Anterior cingulate cortex (tissue), 58 donors: ENCODE measurements around the gene ENO3.
A peak's percentile ranks its signal among the peaks of the same experiment; 100 is the strongest.

ENCODE experiments used
- DNase-seq, 58 donors: peaks; one replicate each; lab custom pipeline; 2025; lab: John Stamatoyannopoulos, UW

The ENO3 gene

DNA sequence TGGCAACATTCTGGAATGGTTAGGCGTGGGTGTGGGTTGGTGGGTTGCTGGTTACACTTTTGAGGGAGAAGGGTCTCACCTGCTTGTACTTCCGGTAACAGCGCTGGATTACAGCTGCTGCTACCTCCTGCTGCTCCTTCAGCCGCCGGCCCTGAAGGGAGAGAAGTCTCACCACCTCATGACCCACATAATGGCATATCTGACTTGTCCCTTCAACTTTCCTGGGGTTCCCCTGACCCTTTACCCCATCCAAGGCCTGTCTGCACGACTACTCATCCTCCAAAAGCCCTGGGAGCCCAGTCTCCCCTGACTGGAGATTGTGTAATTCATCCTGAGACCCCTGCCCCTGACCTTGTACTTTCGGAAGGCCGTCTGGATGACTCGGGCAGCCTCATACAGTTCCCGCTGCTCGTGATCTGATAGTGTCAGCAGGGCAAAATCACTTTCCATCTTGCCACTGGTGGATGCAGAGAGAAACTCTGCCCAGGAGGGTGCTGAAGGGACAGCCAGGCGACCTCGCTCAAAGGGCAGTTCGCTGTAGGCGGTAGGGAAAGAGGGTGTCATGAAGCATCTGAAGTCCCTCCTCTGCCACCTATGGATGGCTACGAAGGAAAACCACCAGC is 18.7 kb downstream of the ENO3 start:
- no peak for DNase-seq

DNA sequence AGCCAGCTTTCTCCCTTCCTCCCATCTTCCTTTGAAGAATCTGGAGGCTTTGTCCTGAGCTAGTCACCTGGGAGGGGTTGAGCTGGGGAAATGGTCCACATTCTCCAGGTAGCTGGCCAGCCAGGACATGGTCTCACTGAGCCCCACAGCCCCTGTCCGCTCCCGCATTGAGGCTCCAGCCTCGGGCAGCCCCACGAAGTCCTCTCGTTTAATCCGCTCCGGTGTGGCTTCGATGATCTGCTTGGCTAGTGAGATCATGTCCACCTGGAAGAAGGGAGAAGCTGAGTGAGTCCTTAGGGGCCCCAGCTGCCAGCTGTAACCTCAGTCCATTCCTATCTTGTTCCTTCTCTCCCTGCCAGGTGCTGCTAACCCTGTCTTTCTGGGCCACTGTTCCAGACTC is 19.4 kb downstream of the ENO3 start:
- DNase-seq = no peak

GRCh38 chr17:4971826-4972225 is 20.9 kb downstream of the ENO3 start:
- no peak for DNase-seq

DNA sequence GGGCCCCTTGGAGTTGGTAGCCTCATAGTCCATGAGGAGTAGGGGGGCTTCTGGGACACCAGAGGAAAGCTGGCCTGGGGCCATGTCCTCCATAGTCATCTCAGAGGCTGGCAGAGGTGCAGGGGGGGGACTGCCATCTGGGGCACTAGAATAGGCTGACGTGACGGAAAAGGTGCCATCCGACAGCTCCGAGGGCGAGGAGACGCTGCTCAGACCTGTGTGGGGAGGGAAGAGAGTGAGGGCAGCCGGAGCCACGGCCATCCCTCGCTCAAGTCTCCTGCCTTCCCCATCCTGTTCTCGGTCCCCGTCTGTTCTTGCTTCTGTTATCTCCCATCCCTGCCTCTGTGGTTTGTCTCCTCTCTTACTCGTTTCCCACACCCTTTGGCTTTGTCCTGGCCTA is 21.4 kb downstream of the ENO3 start:
- DNase-seq = no peak

DNA sequence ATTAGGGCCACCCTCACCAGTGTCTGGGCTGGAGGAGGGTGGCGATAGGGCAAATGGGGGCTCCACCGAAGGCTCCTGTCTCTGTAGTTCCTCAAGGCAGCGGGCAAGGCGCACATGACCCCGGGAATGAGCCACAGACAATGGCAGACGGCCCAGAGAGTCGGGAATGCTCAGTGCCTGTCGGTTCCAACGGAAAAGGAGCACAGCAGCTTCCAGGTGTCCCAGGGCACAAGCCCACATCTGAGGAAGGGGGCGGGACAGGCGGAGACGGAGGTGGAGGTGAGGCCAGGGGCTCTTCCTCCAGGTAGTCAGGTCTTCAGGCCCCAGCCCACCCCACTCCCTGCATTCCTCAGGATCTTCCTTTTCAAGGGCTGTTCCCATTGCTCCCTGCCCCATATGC is 21.8 kb downstream of the ENO3 start:
- no peak for DNase-seq

- DNase-seq = no peak
Observed at GRCh38 chr17:4973256-4974114, 22.6 kb downstream of the ENO3 start.

GRCh38 chr17:4974115-4974670 is 23.3 kb downstream of the ENO3 start:
- DNase-seq = peak in 2 of 58 donors; percentile 11 to 12

GRCh38 chr17:4978726-4979125 is 27.8 kb downstream of the ENO3 start:
- no peak for DNase-seq

GRCh38 chr17:4980644-4981216 is 29.8 kb downstream of the ENO3 start:
- DNase-seq = peak in 2 of 58 donors; percentile 12 to 32

GRCh38 chr17:4982305-4982704 is 31.4 kb downstream of the ENO3 start:
- no peak for DNase-seq

GRCh38 chr17:4986403-4986802 is 35.5 kb downstream of the ENO3 start:
- DNase-seq = peak in 2 of 58 donors; percentile 14 to 30

GRCh38 chr17:4986951-4987766 is 36.2 kb downstream of the ENO3 start, which contains the start of gene CAMTA2:
Gene CAMTA2, minus strand, starts transcription at chr17:4987675. Its CDS starts 1,453 bp downstream, at chr17:4986222.
- peak in 57 of 58 donors; percentile 36 to 92 (median 79) for DNase-seq

GRCh38 chr17:4987767-4988567 is 37.0 kb downstream of the ENO3 start:
- peak in 5 of 58 donors; percentile 41 to 80 (median 53) for DNase-seq

- no peak for DNase-seq
Observed at GRCh38 chr17:4994081-4994595, 43.2 kb downstream of the ENO3 start.

DNA sequence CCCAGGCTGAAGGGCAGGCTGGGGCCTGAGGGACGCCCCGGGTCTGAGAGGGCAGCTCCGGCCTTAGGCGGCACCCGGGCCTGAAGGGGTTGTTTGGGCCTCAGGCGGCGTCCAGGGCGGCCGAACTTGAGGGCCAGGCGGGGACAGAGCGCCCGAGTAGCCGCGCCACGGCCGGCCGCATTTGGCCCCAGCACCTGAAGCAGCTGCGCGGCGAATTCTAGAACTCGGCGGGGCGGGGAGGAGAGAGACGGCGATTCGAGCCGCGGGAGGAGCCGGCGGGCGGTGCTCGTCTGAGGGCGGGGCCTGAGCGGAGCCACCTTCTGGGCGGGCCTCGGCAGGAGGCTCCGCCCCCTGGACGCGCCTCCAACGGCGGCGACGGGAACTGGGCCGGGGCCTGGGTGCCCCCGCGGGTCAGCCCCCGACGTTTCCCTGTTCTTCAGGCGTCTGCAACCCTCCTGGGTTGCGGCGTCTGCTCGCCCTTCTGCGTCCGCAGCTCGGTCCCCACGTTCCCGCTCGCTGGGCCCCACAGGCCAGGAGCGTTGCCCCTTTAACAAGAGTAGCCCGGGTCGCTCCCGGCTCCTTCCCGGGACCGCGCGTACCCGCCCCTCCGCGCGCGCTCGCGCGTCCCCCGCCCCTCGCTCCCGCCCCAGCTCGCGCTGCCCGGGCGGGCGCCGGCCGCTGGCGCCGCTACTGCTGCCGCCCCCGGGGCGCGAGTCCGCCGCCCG is 46.5 kb downstream of the ENO3 start, which contains the start of the genes INCA1 and KIF1C:
INCA1 (minus strand) TSS at position 221 of the 725 bp plus-strand sequence. CDS start 3,085 bp downstream, outside the sequence.
KIF1C (plus strand) TSS at position 649 of the 725 bp plus-strand sequence. CDS start 2,297 bp downstream, outside the sequence.
- peak; percentile 70 to 97 (median 91) for DNase-seq

GRCh38 chr17:4998027-4998731 is 47.3 kb downstream of the ENO3 start:
- peak in 12 of 58 donors; percentile 34 to 65 (median 54) for DNase-seq

- no peak for DNase-seq
Observed at GRCh38 chr17:4998732-4999429, 48.0 kb downstream of the ENO3 start.
